ENCODE data around the gene LENG8.

LENG8 gene

DNA sequence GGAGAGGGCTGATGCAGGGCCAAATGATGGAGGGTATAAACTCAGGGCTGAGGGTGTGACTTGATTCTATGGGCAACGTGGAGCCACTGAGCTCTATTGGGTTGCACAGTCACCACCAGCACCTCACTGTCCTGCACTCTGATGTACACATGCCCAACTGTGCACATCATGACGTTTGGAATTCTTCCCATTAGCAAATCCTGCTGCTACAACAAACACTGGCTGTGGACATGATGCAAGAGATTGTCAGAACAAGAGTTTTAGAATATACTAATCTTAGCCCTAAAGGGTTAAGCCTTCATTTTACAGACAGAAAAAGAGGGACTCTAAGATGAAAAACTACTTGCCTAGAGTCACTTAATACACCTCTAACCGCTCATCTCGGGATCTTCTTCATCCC is 36.1 kb upstream of the LENG8 start:
- TF ChIP-seq, protein P1, sequence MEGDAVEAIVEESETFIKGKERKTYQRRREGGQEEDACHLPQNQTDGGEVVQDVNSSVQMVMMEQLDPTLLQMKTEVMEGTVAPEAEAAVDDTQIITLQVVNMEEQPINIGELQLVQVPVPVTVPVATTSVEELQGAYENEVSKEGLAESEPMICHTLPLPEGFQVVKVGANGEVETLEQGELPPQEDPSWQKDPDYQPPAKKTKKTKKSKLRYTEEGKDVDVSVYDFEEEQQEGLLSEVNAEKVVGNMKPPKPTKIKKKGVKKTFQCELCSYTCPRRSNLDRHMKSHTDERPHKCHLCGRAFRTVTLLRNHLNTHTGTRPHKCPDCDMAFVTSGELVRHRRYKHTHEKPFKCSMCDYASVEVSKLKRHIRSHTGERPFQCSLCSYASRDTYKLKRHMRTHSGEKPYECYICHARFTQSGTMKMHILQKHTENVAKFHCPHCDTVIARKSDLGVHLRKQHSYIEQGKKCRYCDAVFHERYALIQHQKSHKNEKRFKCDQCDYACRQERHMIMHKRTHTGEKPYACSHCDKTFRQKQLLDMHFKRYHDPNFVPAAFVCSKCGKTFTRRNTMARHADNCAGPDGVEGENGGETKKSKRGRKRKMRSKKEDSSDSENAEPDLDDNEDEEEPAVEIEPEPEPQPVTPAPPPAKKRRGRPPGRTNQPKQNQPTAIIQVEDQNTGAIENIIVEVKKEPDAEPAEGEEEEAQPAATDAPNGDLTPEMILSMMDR (IDR thresholded peaks at IDR 0.05; ENCODE audit: borderline replicate concordance, insufficient read depth, low read depth, low read length): no peak
- H3K4me3 ChIP-seq (ENCODE audit: low read depth, low read length): no peak overlapping the region

DNA sequence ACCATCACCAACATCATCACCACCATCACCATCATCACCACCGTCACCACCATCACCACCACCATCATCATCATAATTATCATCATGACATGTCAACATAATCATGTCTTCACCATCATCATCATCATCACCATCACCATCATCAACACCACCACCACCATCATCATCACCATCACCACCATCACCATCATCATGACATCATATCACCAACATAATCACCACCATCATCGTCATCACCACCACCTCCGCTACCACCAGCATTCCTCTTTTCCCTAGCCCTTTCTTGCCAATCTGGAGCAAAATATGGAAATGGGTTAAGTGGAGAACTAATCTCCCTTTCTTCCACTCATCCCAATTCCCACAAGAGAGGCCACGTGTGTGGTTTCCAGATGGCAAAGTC is 34.8 kb upstream of the LENG8 start:
- TF ChIP-seq, protein P1 (IDR thresholded peaks at IDR 0.05; ENCODE audit: borderline replicate concordance, insufficient read depth, low read depth, low read length): no peak

DNA sequence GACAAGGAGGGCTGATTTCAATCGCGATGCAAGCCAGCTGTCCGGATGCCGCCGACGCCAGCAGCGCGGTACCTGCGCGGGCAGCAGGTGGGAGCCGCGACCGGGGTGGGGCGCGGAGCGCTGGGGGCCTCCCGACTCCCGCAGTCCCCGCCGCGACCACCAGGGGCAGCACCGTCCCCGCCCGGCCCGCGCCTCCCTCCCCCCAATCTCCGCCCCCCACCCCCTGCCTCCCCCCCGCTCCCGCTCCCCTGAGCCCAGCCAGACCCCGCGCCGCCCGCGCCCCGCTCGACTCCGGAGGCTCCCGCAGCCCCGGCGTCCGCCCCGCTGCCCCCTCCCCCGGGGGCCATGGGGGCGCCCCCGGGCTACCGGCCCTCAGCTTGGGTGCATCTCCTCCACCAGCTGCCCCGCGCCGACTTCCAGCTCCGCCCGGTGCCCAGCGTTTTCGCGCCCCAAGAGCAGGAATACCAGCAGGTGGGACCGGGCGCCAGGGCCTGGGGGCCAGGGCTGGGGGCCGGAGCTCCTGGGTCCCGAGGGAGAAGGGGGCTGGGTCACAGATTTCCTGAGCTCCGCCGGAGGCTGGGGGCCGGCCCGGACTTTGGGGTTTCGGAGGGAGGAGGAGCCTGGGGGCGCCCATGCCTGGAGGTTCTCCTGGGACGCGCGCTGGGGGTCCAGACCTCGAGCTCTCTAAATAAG is 33.6 kb upstream of the LENG8 start, which contains the start of gene TTYH1:
Gene TTYH1 (plus strand): TSS at position 257 of the 693 bp plus-strand sequence. CDS start 89 bp downstream, at position 346.
- H3K4me3 ChIP-seq (ENCODE audit: low read depth, low read length): no peak within 1 kb of the TSS
- TF ChIP-seq, protein P1 (IDR thresholded peaks at IDR 0.05; ENCODE audit: borderline replicate concordance, insufficient read depth, low read depth, low read length): peak; percentile 46; the same call in 1 of the 2 replicates

More for the DNA sequence above, 34.8 kb upstream of the LENG8 start:
- no peak overlapping the region for H3K4me3 ChIP-seq (ENCODE audit: low read depth, low read length)

DNA sequence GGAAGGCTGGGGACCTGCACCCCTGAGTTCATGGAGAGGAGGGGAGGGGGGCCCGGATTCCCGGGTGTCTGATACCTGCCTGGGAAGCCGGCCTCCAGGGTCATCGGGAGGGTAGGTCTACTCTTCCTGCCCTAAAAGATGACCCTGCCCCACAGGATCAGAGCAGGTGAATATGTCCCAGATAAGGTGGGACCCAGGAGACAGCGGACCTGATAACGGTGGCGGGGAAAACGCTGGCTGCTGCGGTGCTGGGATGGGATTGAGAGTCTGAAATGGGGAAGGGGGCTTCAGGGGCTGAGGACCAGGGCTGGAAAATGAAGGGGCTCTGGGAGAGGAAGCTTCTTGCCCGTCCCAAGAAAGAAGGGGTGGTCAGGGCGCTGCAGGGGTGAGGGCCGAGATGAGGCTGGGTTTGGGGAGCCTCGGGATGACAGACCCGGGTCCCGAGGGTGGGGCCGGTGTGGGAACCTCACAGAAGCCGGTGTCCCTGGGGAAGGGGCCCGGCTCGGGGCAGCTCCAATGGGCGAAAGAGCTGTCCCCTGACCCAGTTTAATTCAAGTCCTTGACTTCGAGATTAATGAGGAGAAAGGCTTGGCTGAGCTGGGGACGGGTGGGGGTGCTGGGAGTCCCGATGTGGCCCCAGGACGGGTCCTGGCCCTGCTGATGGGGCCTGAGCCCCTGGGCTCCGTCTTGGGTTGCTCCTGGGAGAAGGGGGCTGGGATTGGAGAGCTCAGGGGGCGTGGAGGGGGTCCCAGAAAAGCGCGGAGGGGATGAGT is 32.9 kb upstream of the LENG8 start:
- H3K4me3 ChIP-seq (ENCODE audit: low read depth, low read length): no peak overlapping the region
- TF ChIP-seq, protein P1 (IDR thresholded peaks at IDR 0.05; ENCODE audit: borderline replicate concordance, insufficient read depth, low read depth, low read length): no peak

DNA sequence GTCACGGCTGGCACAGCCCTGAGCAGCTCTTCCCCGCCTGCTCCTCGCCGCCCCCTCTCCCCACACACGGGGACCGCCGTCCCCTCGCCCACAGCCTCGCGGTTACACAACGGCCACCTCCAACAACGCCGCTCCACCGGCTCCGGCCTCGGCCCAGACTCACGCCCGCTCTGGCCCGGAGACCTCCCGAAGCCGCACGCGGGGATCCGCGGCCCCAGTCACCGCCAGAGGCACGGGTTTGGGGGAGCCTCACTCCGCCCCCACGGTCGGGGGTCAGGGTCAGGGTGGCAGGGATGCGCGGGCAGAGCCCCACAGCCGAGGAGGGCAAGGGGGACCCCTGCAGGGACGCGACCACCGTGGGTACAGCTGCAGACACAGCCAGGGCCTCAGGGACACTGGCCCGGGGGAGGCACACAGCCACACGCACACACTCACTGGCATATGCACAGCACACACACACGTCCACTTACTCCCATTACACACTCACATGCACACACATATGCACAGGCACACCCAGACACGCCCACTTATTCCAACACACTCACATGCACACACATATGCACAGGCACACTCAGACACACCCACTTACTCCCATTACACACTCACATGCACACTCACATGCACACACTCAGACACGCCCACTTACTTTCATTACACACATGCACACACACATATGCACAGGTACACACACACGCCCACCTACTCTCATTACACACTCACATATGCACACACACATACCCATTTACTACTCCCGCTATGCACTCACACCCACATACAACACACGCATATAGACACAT is 32.1 kb upstream of the LENG8 start:
- no peak overlapping the region for H3K4me3 ChIP-seq (ENCODE audit: low read depth, low read length)
- TF ChIP-seq, protein P1 (IDR thresholded peaks at IDR 0.05; ENCODE audit: borderline replicate concordance, insufficient read depth, low read depth, low read length): no peak

DNA sequence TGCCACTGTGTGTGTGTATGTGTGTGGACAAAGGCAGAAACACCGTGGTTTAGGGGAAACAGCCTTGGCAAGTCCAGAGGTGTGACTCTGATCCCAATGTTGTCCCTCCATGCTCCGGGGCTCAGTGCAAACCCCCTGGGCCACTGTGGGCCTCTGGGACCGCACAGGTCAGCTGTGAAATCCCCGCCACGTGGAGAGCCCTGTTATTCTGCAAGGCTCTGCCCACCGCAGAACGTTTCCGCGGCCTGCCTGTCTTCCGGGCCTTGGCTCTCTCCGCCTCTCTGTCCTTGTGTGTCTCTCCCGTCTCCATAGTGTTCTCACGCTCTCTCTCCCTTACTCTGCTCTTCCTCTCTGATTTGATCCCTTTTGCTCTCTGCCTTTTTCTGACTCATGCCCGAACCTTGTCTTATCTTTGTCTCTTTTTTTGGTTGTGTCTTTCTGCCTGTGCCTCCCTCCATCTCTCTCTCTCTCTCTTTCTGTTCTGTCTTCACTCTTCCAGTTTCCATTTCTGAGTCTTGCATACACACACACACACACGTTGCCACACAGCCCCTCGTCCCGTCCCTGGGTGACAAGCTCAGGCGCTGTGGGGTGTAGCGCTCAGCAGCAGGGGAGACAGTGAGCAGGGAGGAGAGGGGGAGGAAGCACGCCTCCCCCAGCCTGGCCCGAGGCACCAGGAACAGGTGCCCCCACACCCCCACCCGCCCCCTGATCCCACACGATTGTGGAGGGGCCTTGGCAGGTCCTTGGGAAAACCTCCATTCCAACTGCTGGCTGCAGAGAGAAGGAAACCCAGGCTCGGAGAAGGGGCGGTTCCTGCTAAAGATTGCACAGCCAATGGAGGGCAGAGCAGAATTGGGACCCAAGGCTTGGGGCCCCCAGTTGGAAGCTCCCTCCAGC is 30.7 kb upstream of the LENG8 start:
- TF ChIP-seq, protein P1 (IDR thresholded peaks at IDR 0.05; ENCODE audit: borderline replicate concordance, insufficient read depth, low read depth, low read length): no peak
- H3K4me3 ChIP-seq (ENCODE audit: low read depth, low read length): no peak overlapping the region
